Measurements from ENCODE around the gene U2AF1L4.
A peak's percentile ranks its signal among the peaks of the same experiment; 100 is the strongest.

Gene U2AF1L4, protein sequence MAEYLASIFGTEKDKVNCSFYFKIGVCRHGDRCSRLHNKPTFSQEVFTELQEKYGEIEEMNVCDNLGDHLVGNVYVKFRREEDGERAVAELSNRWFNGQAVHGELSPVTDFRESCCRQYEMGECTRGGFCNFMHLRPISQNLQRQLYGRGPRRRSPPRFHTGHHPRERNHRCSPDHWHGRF

GRCh38 chr19:35745328-35746086 is at the start of gene U2AF1L4, which contains the start of gene PSENEN:
TSS of gene U2AF1L4 (minus strand) at chr19:35745418. CDS start at chr19:35745391, 27 bp downstream.
TSS of gene PSENEN (plus strand) at chr19:35745651. CDS start at chr19:35745931, 280 bp downstream.
- DNase-seq (ENCODE audit: low spot score) = peak; percentile 99

DNA sequence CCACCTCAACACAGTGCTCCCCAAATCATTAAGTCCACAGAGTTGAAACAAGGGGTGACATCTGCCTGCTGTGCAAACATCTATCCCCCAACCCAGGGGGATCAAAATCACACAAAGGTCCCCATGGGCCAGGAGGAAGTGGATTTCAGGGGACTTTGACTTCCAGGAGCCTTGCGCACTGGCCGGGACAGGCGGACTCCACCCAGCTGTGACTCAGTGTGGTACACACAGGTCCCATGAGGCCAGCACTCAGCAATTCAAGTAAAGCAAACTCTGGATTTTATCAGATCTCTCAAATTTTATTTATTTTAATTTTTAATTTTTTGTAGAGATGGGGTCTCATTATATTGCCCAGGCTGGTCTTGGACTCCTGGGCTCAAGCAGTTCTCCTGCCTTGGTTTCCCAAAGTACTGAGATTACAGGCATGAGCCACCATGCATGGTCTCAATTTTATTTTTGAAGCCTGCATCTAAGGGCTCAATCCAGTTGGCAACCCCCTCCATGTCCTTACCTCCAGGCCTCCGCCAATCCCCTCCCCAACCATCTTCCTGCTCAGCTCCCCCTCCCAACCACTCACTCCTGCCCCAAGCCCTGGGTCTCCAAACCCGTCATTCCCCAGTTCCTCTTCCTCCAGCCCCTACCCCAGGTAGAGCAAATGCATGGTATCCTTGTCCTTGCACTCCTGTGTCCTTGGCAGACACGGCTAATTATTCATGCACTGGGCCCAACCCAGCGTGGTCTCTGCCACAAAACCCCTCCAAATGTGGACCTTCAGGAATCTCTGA is 48.4 kb upstream of the U2AF1L4 start:
- no peak for DNase-seq (ENCODE audit: low spot score)

GRCh38 chr19:35792888-35793287 is 47.7 kb upstream of the U2AF1L4 start:
- no peak for DNase-seq (ENCODE audit: low spot score)

GRCh38 chr19:35792312-35792711 is 47.1 kb upstream of the U2AF1L4 start:
- no peak for DNase-seq (ENCODE audit: low spot score)

GRCh38 chr19:35791814-35792279 is 46.6 kb upstream of the U2AF1L4 start:
- no peak for DNase-seq (ENCODE audit: low spot score)

- DNase-seq (ENCODE audit: low spot score) = no peak
Measured at GRCh38 chr19:35790981-35791813, 46.0 kb upstream of the U2AF1L4 start.

- DNase-seq (ENCODE audit: low spot score) = no peak
Measured at GRCh38 chr19:35789978-35790944, 45.0 kb upstream of the U2AF1L4 start.

DNA sequence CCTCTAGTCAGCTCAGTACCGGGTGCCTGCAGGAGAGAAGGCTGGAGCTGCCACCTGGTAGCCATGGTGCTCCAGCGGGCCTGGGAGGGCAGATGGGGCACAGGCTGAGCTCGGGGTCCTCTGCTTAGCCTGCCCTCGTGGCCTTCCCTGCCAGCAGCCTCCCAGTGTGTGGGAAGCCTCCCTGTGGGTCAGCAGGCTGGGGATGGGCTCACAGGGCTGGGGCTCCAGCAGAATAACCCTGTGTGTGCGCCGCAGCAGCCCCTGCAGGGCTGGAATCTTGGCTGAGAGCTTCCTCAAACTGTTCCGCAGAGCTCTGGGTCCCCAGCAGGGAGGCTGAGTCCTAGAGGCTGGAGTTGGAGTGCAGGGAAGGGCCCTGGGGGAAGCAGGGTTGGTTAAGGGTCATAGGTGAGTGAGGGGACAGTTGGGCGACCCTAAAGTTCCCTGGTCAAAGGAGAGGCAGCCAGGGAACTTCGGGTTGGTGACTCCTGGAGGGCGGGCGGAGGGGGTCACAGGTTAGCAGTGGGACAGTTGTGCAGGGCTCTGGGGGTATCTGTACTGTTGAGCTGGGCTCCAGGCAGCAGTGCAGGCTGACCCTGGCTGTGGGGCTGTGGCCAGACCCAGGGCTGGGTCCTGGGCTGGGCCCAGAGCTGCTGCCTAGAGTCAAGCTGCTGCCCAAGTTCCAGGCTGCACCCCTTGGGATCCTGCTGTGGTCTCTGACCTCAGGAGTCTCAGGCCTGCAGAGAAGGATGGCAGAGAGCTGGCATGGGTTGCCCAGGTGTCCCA is 44.2 kb upstream of the U2AF1L4 start:
- no peak for DNase-seq (ENCODE audit: low spot score)

- no peak for DNase-seq (ENCODE audit: low spot score)
Measured at GRCh38 chr19:35788205-35788960, 43.2 kb upstream of the U2AF1L4 start.

DNA sequence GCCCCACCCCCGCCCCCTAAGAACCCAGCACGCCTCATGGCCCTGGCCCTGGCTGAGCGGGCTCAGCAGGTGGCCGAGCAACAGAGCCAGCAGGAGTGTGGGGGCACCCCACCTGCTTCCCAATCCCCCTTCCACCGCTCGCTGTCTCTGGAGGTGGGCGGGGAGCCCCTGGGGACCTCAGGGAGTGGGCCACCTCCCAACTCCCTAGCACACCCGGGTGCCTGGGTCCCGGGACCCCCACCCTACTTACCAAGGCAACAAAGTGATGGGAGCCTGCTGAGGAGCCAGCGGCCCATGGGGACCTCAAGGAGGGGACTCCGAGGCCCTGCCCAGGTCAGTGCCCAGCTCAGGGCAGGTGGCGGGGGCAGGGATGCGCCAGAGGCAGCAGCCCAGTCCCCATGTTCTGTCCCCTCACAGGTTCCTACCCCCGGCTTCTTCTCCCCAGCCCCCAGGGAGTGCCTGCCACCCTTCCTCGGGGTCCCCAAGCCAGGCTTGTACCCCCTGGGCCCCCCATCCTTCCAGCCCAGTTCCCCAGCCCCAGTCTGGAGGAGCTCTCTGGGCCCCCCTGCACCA is 42.1 kb upstream of the U2AF1L4 start:
- no peak for DNase-seq (ENCODE audit: low spot score)

GRCh38 chr19:35786299-35787160 is 41.3 kb upstream of the U2AF1L4 start:
- DNase-seq (ENCODE audit: low spot score) = no peak

GRCh38 chr19:35785339-35785627 is 40.1 kb upstream of the U2AF1L4 start:
- no peak for DNase-seq (ENCODE audit: low spot score)

- no peak for DNase-seq (ENCODE audit: low spot score)
Measured at GRCh38 chr19:35784503-35785338, 39.5 kb upstream of the U2AF1L4 start.

- DNase-seq (ENCODE audit: low spot score) = no peak
Measured at GRCh38 chr19:35783469-35784434, 38.5 kb upstream of the U2AF1L4 start.

- no peak for DNase-seq (ENCODE audit: low spot score)
Measured at GRCh38 chr19:35782589-35782988, 37.4 kb upstream of the U2AF1L4 start.

DNA sequence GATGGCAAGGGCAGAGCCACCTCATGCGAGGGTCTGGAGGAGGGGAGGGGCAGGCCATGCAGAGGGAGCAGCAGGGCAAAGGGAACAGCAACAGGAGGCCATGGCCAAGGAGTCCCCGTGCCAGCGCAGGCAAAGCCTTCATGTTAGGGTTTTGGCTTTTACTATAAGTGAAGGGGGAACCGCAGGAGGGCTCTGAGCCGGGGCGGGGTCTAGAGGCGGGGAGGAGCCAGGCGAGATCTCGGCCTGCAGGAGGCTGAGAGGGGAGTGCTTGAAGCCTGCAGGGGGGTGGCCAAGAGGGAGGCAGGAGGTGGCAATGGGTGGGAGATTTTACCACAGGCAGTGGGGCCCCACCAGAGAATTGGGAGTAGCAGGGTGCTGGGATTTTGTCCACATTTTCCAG is 36.4 kb upstream of the U2AF1L4 start:
- no peak for DNase-seq (ENCODE audit: low spot score)

Measured in CD4-positive, alpha-beta T cell treated with Interleukin-15 for 4 hours (primary cell).